IMR-90 (cell line): ENCODE results near the gene MDC1. TPM values are rescaled to one million over a fixed set of nuclear protein-coding genes. Genes with fewer than 3 reads are reported as not detected.

ENCODE experiments used
- ATAC-seq: fragments of 200-7000 bp; cut with Tn5 transposase; 2 replicates; pipeline ENCODE4 v1.9.1; 2020; ENCODE audit warnings: low read depth, mild to moderate bottlenecking, moderate library complexity
- BruUV-seq: library from RNA; stranded (reverse); fragments of 400-500 nt; replicated peaks from 2 replicates; lab custom pipeline; 2021; lab: Mats Ljungman, UMichigan
- CTCF ChIA-PET: fragments of 300-600 bp; formaldehyde crosslinking; extraction: SDS; loops from one replicate; lab custom pipeline; 2021; ENCODE audit warnings: antibody characterized with exemption; lab: Yijun Ruan, JAX
- POLR2A ChIA-PET: fragments of 300-600 bp; sonication (Branson Sonifier 250); formaldehyde crosslinking; loops from one replicate; lab custom pipeline; 2022; ENCODE audit warnings: antibody characterized with exemption; ENCODE audit not compliant: unreplicated experiment; lab: Charles Lee
- DNase-seq: peaks from one replicate; pipeline ENCODE4 v3.0.0; 2013
- H2AFZ ChIP-seq: replicated peaks from 2 replicates; pipeline ENCODE3; 2013; ENCODE audit warnings: low read length, mild to moderate bottlenecking; ENCODE audit not compliant: poor library complexity
- H2AK5ac ChIP-seq: 2 replicates; pipeline ENCODE4 v1.6.1; 2013; ENCODE audit warnings: low read depth, low read length, inconsistent platforms
- H2AK9ac ChIP-seq: replicated peaks from 2 replicates; pipeline ENCODE3; 2013; ENCODE audit warnings: mild to moderate bottlenecking, low read depth, low read length, moderate library complexity; ENCODE audit not compliant: poor library complexity
- H2BK120ac ChIP-seq: 2 replicates; pipeline ENCODE4 v1.6.1; 2013; ENCODE audit warnings: low read depth, low read length, inconsistent platforms
- H2BK15ac ChIP-seq: 3 replicates; pipeline ENCODE4 v1.6.1; 2013; ENCODE audit warnings: low read depth, low read length, inconsistent platforms
- H2BK20ac ChIP-seq: 2 replicates; pipeline ENCODE4 v1.6.1; 2013; ENCODE audit warnings: low read depth, mild to moderate bottlenecking, inconsistent platforms, low read length, moderate library complexity
- H2BK5ac ChIP-seq: 2 replicates; pipeline ENCODE4 v1.6.1; 2013; ENCODE audit warnings: mild to moderate bottlenecking, low read depth, low read length, inconsistent platforms; ENCODE audit not compliant: poor library complexity, severe bottlenecking
- H3K14ac ChIP-seq: replicated peaks from 2 replicates; pipeline ENCODE4 v1.6.1; 2013; ENCODE audit warnings: low read depth, low read length, inconsistent platforms
- H3K18ac ChIP-seq: 2 replicates; pipeline ENCODE4 v1.6.1; 2013; ENCODE audit warnings: low read depth, low read length, control low read depth
- H3K23ac ChIP-seq: 2 replicates; pipeline ENCODE4 v1.6.1; 2013; ENCODE audit warnings: low read depth, low read length, inconsistent platforms
- H3K27ac ChIP-seq: 2 replicates; pipeline ENCODE4 v1.5.1; 2013; ENCODE audit warnings: mild to moderate bottlenecking, control low read depth, low read length; ENCODE audit not compliant: insufficient read depth
- H3K27me3 ChIP-seq: 2 replicates; pipeline ENCODE4 v1.6.1; 2013; ENCODE audit warnings: low read length; ENCODE audit not compliant: control insufficient read depth, insufficient read depth
- H3K36me3 ChIP-seq: 2 replicates; pipeline ENCODE4 v1.6.1; 2013; ENCODE audit warnings: low read length, mixed read lengths; ENCODE audit not compliant: control insufficient read depth, insufficient read depth
- H3K4ac ChIP-seq: 2 replicates; pipeline ENCODE4 v1.6.1; 2013; ENCODE audit warnings: low read depth, low read length, inconsistent platforms
- H3K4me1 ChIP-seq: 2 replicates; pipeline ENCODE4 v1.6.1; 2013; ENCODE audit warnings: low read length, mixed read lengths; ENCODE audit not compliant: control insufficient read depth, insufficient read depth
- H3K4me2 ChIP-seq: 2 replicates; pipeline ENCODE4 v1.6.1; 2013; ENCODE audit warnings: low read depth, mild to moderate bottlenecking, control low read depth, low read length, moderate library complexity
- H3K4me3 ChIP-seq: 2 replicates; pipeline ENCODE4 v1.5.1; 2013; ENCODE audit warnings: low read depth, mild to moderate bottlenecking, control low read depth, low read length, moderate library complexity; ENCODE audit not compliant: insufficient read depth
- H3K56ac ChIP-seq: 2 replicates; pipeline ENCODE4 v1.6.1; 2013; ENCODE audit warnings: low read length, inconsistent platforms; ENCODE audit not compliant: insufficient read depth; ENCODE audit errors: extremely low read depth
- H3K79me1 ChIP-seq, 2 experiments: 2 replicates each; pipeline ENCODE4 v1.6.1; 2013; ENCODE audit warnings: low read length in 2 of 2, inconsistent platforms in 1 of 2, low read depth in 1 of 2
- H3K9ac ChIP-seq: 2 replicates; pipeline ENCODE4 v1.6.1; 2013; ENCODE audit warnings: low read depth, low read length, control low read depth
- H3K9me1 ChIP-seq: 2 replicates; pipeline ENCODE4 v1.6.1; 2013; ENCODE audit warnings: low read length, inconsistent platforms; ENCODE audit not compliant: insufficient read depth
- H3K9me3 ChIP-seq: 2 replicates; pipeline ENCODE4 v1.6.1; 2013; ENCODE audit warnings: low read length; ENCODE audit not compliant: control insufficient read depth, insufficient read depth
- H4K20me1 ChIP-seq: 2 replicates; pipeline ENCODE4 v1.6.1; 2013; ENCODE audit warnings: low read length, inconsistent platforms; ENCODE audit not compliant: insufficient read depth
- H4K5ac ChIP-seq: 2 replicates; pipeline ENCODE4 v1.6.1; 2013; ENCODE audit warnings: mild to moderate bottlenecking, low read depth, low read length, control low read depth
- H4K8ac ChIP-seq, 2 experiments: 2 replicates each; pipeline ENCODE4 v1.6.1; 2013; ENCODE audit warnings: low read depth in 2 of 2, low read length in 2 of 2, control low read depth in 1 of 2, inconsistent platforms in 1 of 2
- H4K91ac ChIP-seq: 2 replicates; pipeline ENCODE4 v1.6.1; 2013; ENCODE audit warnings: low read depth, low read length, inconsistent platforms; ENCODE audit not compliant: insufficient read depth
- BHLHE40 ChIP-seq: fragments of 150-350 bp; IDR thresholded peaks from 2 replicates; pipeline ENCODE4 v1.6.1; 2016; ENCODE audit warnings: mild to moderate bottlenecking, low read depth, low read length
- CTCF ChIP-seq: conservative IDR thresholded peaks from 2 replicates; pipeline ENCODE4 v1.5.1; 2012; ENCODE audit warnings: mild to moderate bottlenecking, low read depth, low read length, improper control_type of control experiment
- ELK1 ChIP-seq: fragments of 150-350 bp; IDR thresholded peaks from 2 replicates; pipeline ENCODE4 v1.6.1; 2016; ENCODE audit warnings: low read depth, mild to moderate bottlenecking, low read length, moderate library complexity, borderline replicate concordance
- MAFK ChIP-seq: IDR thresholded peaks from 2 replicates; pipeline ENCODE4 v1.6.1; 2012; ENCODE audit warnings: low read depth, low read length, improper control_type of control experiment
- POLR2A ChIP-seq: IDR thresholded peaks from 2 replicates; pipeline ENCODE4 v1.6.1; 2012; ENCODE audit warnings: mild to moderate bottlenecking, low read depth, low read length
- RAD21 ChIP-seq: IDR thresholded peaks from 2 replicates; pipeline ENCODE4 v1.6.1; 2012; ENCODE audit warnings: low read length, improper control_type of control experiment
- SMC3 ChIP-seq: fragments of 150-350 bp; IDR thresholded peaks from 2 replicates; pipeline ENCODE4 v1.6.1; 2016; ENCODE audit warnings: low read depth, mild to moderate bottlenecking, antibody characterized with exemption, low read length, moderate library complexity
- WGBS, 2 experiments: methylation state at CpG; one replicate each; pipeline versions ENCODE4 v1.1.5 to v1.1.7; 2013; ENCODE audit warnings: missing lambda C conversion rate in 2 of 2; ENCODE audit not compliant: insufficient read length in 1 of 2; ENCODE audit errors: extremely low coverage in 2 of 2; 5-methylcytosine and 5-hydroxymethylcytosine counted together
- dilution Hi-C: fragments of 300-500 bp; cut with HindIII; formaldehyde crosslinking; loops from one replicate; pipeline ENCODE4 v1.14.3; 2018; ENCODE audit warnings: low sequenced_read_pairs; ENCODE audit not compliant: unreplicated experiment
- in situ Hi-C: fragments of 300-500 bp; cut with MboI; formaldehyde crosslinking; loops from 3 replicates; pipeline ENCODE4 v1.14.3; 2019; ENCODE audit warnings: low sequenced_read_pairs, inconsistent platforms, mixed read lengths
- intact Hi-C: fragments of 100-400 bp; cut with micrococcal nuclease; formaldehyde crosslinking; loops from 2 replicates; pipeline ENCODE4 v1.10.0; 2022
- polyA plus RNA-seq, 3 experiments: library from polyadenylated mRNA; depleted of rRNA; stranded (reverse); fragments of >200 nt; gene quantifications; 2 replicates each; pipeline ENCODE4 v1.2.3, GENCODE V29; 2012; ENCODE audit warnings: low replicate concordance in 1 of 3
- total RNA-seq: library from RNA; depleted of rRNA; stranded (reverse); fragments of >200 nt; gene quantifications from 2 replicates; pipeline ENCODE4 v1.2.3, GENCODE V29; 2012
- TF ChIP-seq, protein P1 (sequence below): fragments of 150-350 bp; IDR thresholded peaks from 2 replicates; pipeline ENCODE4 v1.6.1; 2017; ENCODE audit warnings: mild to moderate bottlenecking, antibody characterized with exemption, low read length, low read depth

Gene MDC1
- total and polyA plus RNA-seq, 2 of the 4 experiments (the other 2 are of a cell fraction), result 4.5 to 12.1 TPM

DNA sequence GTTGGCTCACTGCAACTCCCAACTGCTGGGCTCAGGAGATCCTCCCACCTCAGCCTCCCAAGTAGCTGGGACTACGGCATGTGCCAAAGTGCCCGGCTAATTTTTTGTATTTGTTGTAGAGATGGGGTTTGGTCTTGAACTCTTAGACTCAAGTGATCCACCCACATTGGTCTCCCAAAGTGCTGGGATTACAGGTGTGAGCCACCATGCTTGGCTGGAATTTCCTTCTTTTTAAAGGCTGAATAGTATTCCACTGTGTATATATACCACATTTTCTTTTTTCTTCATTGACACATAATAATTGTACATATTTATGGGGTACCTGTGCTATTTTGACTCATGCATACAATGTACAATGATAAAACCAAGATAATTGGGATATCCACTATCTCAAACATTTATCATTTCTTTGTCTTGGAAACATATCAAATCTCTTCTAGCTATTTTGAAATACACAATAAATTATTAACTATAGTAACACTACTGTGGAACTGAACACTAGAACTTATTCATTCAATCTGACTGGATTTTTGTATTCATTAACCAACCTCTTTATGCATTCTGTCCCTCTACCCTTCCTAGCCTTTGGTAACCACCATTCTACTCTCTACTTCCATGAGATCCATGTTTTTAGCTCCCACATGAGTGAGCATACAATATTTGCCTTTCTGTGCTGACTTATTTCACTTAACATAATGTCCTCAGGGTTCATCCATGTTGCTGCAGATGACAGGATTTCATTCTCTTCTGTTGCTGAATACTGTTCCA is 7.8 kb downstream of the MDC1 start:
- H3K14ac ChIP-seq, result no peak overlapping the region
- peaks cover 0 to 4% of the 10 kb centered on the region in 2 experiments; a peak in 2 of 4 replicates for H3K79me1 ChIP-seq
- POLR2A ChIA-PET, result no interaction called here
- H2AK9ac ChIP-seq, result no peak overlapping the region
- DNase-seq (no peak), ATAC-seq (no peak)
- no peak overlapping the region for H2AK5ac ChIP-seq
- H3K9me3 ChIP-seq, result no peaks in the 10 kb centered on the region
- H3K4ac ChIP-seq, result no peak overlapping the region
- H2BK15ac ChIP-seq, result no peak overlapping the region
- no peak overlapping the region for H3K4me2 ChIP-seq
- no peak overlapping the region for H4K8ac ChIP-seq
- peaks cover 40% of the 10 kb centered on the region for H3K36me3 ChIP-seq
- no peak overlapping the region for H4K91ac ChIP-seq
- dilution Hi-C loops (no loop called here), intact Hi-C loops (no loop called here), in situ Hi-C loops (no loop called here)
- H4K5ac ChIP-seq, result no peak overlapping the region
- no peak overlapping the region for H3K18ac ChIP-seq
- H4K20me1 ChIP-seq, result no peaks in the 10 kb centered on the region
- TF ChIP-seq BHLHE40 (no peak), MAFK (no peak), CTCF (no peak), RAD21 (no peak), ELK1 (no peak), POLR2A (no peak), SMC3 (no peak)
- TF ChIP-seq, protein P1, sequence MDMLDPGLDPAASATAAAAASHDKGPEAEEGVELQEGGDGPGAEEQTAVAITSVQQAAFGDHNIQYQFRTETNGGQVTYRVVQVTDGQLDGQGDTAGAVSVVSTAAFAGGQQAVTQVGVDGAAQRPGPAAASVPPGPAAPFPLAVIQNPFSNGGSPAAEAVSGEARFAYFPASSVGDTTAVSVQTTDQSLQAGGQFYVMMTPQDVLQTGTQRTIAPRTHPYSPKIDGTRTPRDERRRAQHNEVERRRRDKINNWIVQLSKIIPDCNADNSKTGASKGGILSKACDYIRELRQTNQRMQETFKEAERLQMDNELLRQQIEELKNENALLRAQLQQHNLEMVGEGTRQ, result no peak
- H3K9ac ChIP-seq, result no peak overlapping the region
- no peak overlapping the region for H2BK5ac ChIP-seq
- H3K27ac ChIP-seq, result no peak overlapping the region
- CTCF ChIA-PET, result interaction anchor here (0.5 kb wide), 1 partner anchor 197 kb away, joined by 3 read pairs; no protein-coding TSS in a partner anchor
- no peak overlapping the region for H2BK20ac ChIP-seq
- H3K9me1 ChIP-seq, result no peaks in the 10 kb centered on the region; the same call in 1 of the 2 replicates
- H3K27me3 ChIP-seq, result no peaks in the 10 kb centered on the region
- H3K4me1 ChIP-seq, result no peaks in the 10 kb centered on the region
- no peak overlapping the region for H3K23ac ChIP-seq
- no peak overlapping the region for H3K4me3 ChIP-seq
- no peak overlapping the region for H3K56ac ChIP-seq
- no TSS peak for BruUV-seq
- no peak overlapping the region for H2BK120ac ChIP-seq
- no CpG with 5 or more reads among the region's 2 CpGs for WGBS, 2 experiments
- H2AFZ ChIP-seq, result no peak overlapping the region
